GM23338 (cell line): ENCODE results near the gene MIER2. TPM values are rescaled to one million over a fixed set of nuclear protein-coding genes. Genes with fewer than 3 reads are reported as not detected.
"Not testable (repeated sequence)": the region's sequence is repeated elsewhere in the genome, so short reads cannot be mapped to it uniquely, and the experiment has no call there.

Source experiments
- ATAC-seq: fragments of 200-7000 bp; cut with Tn5 transposase; 3 replicates; pipeline ENCODE4 v1.9.1; 2020
- DNase-seq: peaks from one replicate; pipeline ENCODE4 v3.0.0-alpha.2; 2015; ENCODE audit warnings: low spot score
- H2AFZ ChIP-seq: fragments of 200-600 bp; sonication (generic); 2 replicates; pipeline ENCODE4 v1.8.0; 2016; ENCODE audit warnings: antibody characterized with exemption, mild to moderate bottlenecking, moderate library complexity
- H3F3A ChIP-seq: fragments of 200-600 bp; sonication (generic); replicated peaks from 2 replicates; pipeline ENCODE4 v1.8.0; 2017; ENCODE audit warnings: antibody characterized with exemption, mixed run types, low read depth
- H3K27ac ChIP-seq: fragments of 200-600 bp; sonication (generic); 2 replicates; pipeline ENCODE4 v1.6.1; 2016; ENCODE audit warnings: low read depth
- H3K27me3 ChIP-seq: fragments of 200-600 bp; sonication (generic); 2 replicates; pipeline ENCODE4 v1.8.0; 2016; ENCODE audit warnings: mild to moderate bottlenecking, mixed run types, moderate library complexity; ENCODE audit not compliant: insufficient read depth
- H3K36me3 ChIP-seq: fragments of 200-600 bp; sonication (generic); 2 replicates; pipeline ENCODE4 v1.8.0; 2016; ENCODE audit warnings: mild to moderate bottlenecking; ENCODE audit not compliant: insufficient read depth
- H3K4me1 ChIP-seq: fragments of 200-600 bp; sonication (generic); 2 replicates; pipeline ENCODE4 v1.8.0; 2016; ENCODE audit warnings: mild to moderate bottlenecking, moderate library complexity; ENCODE audit not compliant: insufficient read depth
- H3K4me2 ChIP-seq: fragments of 200-600 bp; sonication (generic); 2 replicates; pipeline ENCODE4 v1.7.1; 2017; ENCODE audit warnings: mixed run types
- H3K4me3 ChIP-seq: fragments of 200-600 bp; sonication (generic); 2 replicates; pipeline ENCODE4 v1.6.1; 2016; ENCODE audit warnings: mixed run types
- H3K79me2 ChIP-seq: fragments of 200-600 bp; sonication (generic); replicated peaks from 2 replicates; pipeline ENCODE4 v1.8.0; 2017; ENCODE audit warnings: mild to moderate bottlenecking; ENCODE audit not compliant: insufficient read depth
- H3K9me2 ChIP-seq: fragments of 200-600 bp; sonication (generic); 2 replicates; pipeline ENCODE4 v1.8.0; 2017; ENCODE audit not compliant: insufficient read depth
- H4K20me1 ChIP-seq: fragments of 200-600 bp; sonication (generic); replicated peaks from 2 replicates; pipeline ENCODE4 v1.8.0; 2017; ENCODE audit warnings: mild to moderate bottlenecking; ENCODE audit not compliant: insufficient read depth
- H3K27ac Mint-ChIP-seq: 2 replicates; pipeline ENCODE4 v1.8.0; 2020; ENCODE audit warnings: inconsistent platforms, mild to moderate bottlenecking, moderate library complexity, mixed read lengths
- H3K27me3 Mint-ChIP-seq: 3 replicates; pipeline ENCODE4 v1.8.0; 2022; ENCODE audit warnings: low read depth, mild to moderate bottlenecking, moderate library complexity, mixed read lengths, inconsistent platforms; ENCODE audit not compliant: insufficient read depth, poor library complexity
- H3K36me3 Mint-ChIP-seq: 3 replicates; pipeline ENCODE4 v1.8.0; 2021; ENCODE audit warnings: low read depth, mild to moderate bottlenecking, inconsistent platforms, moderate library complexity, mixed read lengths
- H3K4me1 Mint-ChIP-seq: 3 replicates; pipeline ENCODE4 v1.8.0; 2020; ENCODE audit warnings: mild to moderate bottlenecking, inconsistent platforms, mixed read lengths
- H3K4me3 Mint-ChIP-seq: 3 replicates; pipeline ENCODE4 v1.8.0; 2021; ENCODE audit warnings: moderate library complexity, mild to moderate bottlenecking, inconsistent platforms, mixed read lengths
- H3K9me3 Mint-ChIP-seq: 3 replicates; pipeline ENCODE4 v1.8.0; 2020; ENCODE audit warnings: moderate library complexity, mild to moderate bottlenecking, inconsistent platforms, mixed read lengths
- polyA plus RNA-seq: library from polyadenylated mRNA; unstranded; fragments of >200 nt; fragmentation: Nextera tagmentation; extraction: Ambion mirVana; gene quantifications from 2 replicates; pipeline ENCODE4 v1.2.1, GENCODE V29; 2016
- total RNA-seq: library from RNA; depleted of rRNA; stranded (reverse); fragments of >200 nt; shearing (Covaris generic); gene quantifications from 2 replicates; pipeline ENCODE4 v1.2.3, GENCODE V29; 2014; rRNA removed

Gene MIER2
- total and polyA plus RNA-seq, 2 experiments from 2014 or later: 30.2 to 37.9 TPM

- ATAC-seq, H2AFZ ChIP-seq, H3K4me2 ChIP-seq, H3K27me3 ChIP-seq, DNase-seq, H3K36me3 Mint-ChIP-seq, H3K27ac ChIP-seq, H3K27ac Mint-ChIP-seq, H3K9me2 ChIP-seq, H3K4me3 Mint-ChIP-seq, H3K27me3 Mint-ChIP-seq, H3K4me1 Mint-ChIP-seq, H3K36me3 ChIP-seq, H3K4me3 ChIP-seq, H4K20me1 ChIP-seq, H3K4me1 ChIP-seq, H3F3A ChIP-seq, H3K79me2 ChIP-seq: not testable (repeated sequence)
- peaks cover 14% of the 10 kb centered on the region; the same call in 1 of the 3 replicates for H3K9me3 Mint-ChIP-seq
Observed at GRCh38 chr19:256804-257203, 87.8 kb downstream of the MIER2 start.

Other genes with a start within 250 kb of the MIER2 start
- gene OR4F17, start 237.7 kb downstream of the MIER2 start, total RNA-seq: not detected in 2 replicates
- gene OR4F17, start 237.7 kb downstream of the MIER2 start, polyA plus RNA-seq: 0.36 TPM in 1 of 2 replicates, not detected in the other
- gene PLPP2, start 53.4 kb downstream of the MIER2 start, total RNA-seq: 75.8 and 82.6 TPM in 2 replicates
- gene PLPP2, start 53.4 kb downstream of the MIER2 start, polyA plus RNA-seq: 52.9 and 58.3 TPM in 2 replicates
- gene C2CD4C, start 64.4 kb upstream of the MIER2 start, total RNA-seq: 10.6 and 12.5 TPM in 2 replicates
- 2.1 and 2.6 TPM in 2 replicates for gene C2CD4C, start 64.4 kb upstream of the MIER2 start, polyA plus RNA-seq
- 2.9 and 4.6 TPM in 2 replicates for gene SHC2, start 116.2 kb upstream of the MIER2 start, total RNA-seq
- 2.2 and 2.6 TPM in 2 replicates for gene SHC2, start 116.2 kb upstream of the MIER2 start, polyA plus RNA-seq
- gene MADCAM1, start 151.7 kb upstream of the MIER2 start, total RNA-seq: 1.0 and 2.5 TPM in 2 replicates
- gene MADCAM1, start 151.7 kb upstream of the MIER2 start, polyA plus RNA-seq: 2.1 and 3.3 TPM in 2 replicates
- gene TPGS1, start 162.7 kb upstream of the MIER2 start, total RNA-seq: 29.0 and 38.4 TPM in 2 replicates
- gene TPGS1, start 162.7 kb upstream of the MIER2 start, polyA plus RNA-seq: 11.9 and 14.9 TPM in 2 replicates
- gene CDC34, start 187.0 kb upstream of the MIER2 start, total RNA-seq: 146 and 148 TPM in 2 replicates
- gene CDC34, start 187.0 kb upstream of the MIER2 start, polyA plus RNA-seq: 114 and 118 TPM in 2 replicates
- gene GZMM, start 199.3 kb upstream of the MIER2 start, total RNA-seq: not detected in 2 replicates
- 0.29 TPM in 1 of 2 replicates, not detected in the other for gene GZMM, start 199.3 kb upstream of the MIER2 start, polyA plus RNA-seq
- 891 and 973 TPM in 2 replicates for gene BSG, start 227.8 kb upstream of the MIER2 start, total RNA-seq
- gene BSG, start 227.8 kb upstream of the MIER2 start, polyA plus RNA-seq: 957 and 960 TPM in 2 replicates
- gene HCN2, start 245.1 kb upstream of the MIER2 start, total RNA-seq: 2.9 and 3.7 TPM in 2 replicates
- 0.06 and 0.14 TPM in 2 replicates for gene HCN2, start 245.1 kb upstream of the MIER2 start, polyA plus RNA-seq